HG03521 (cell line): ENCODE measurements around the gene CDH20.

Experiments used
- ATAC-seq: cut with Tn5 transposase; IDR thresholded peaks from one replicate; pipeline ENCODE4 v1.9.1; 2021; ENCODE audit warnings: mild to moderate bottlenecking, moderate library complexity; ENCODE audit not compliant: unreplicated experiment

The CDH20 gene

DNA sequence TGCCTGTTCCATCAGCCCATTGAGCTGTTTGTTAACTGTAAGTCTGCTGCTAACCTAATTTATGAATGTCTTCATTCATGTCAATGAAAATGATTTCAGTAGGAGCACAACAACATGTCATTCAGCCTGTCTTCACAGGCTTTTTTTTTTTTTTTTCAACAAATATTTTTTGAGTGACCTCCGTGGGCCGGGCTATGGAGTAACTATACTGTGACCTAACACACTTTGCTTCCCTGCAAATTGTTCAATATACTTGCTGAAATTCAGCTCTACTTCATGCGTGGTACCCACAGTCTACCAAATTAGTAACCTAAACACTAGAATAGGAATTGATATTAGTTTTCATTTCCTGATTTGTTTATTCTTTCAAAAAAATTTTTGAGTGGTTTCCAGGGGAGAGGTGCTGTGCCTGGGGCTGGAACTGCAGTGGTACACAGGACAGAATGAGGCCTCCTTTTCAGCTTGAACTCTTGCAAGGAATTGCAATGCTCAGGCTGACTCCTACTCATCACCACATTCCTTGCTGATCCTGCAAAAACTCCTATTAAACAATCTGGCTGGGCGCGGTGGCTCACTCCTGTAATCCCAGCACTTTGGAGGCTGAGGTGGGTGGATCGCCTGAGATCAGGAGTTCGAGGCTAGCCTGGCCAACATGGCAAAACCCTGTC lies 87.1 kb downstream of the CDH20 start:
- ATAC-seq, result no peak

GRCh38 chr18:61426492-61427053 lies 93.3 kb downstream of the CDH20 start:
- no peak for ATAC-seq

DNA sequence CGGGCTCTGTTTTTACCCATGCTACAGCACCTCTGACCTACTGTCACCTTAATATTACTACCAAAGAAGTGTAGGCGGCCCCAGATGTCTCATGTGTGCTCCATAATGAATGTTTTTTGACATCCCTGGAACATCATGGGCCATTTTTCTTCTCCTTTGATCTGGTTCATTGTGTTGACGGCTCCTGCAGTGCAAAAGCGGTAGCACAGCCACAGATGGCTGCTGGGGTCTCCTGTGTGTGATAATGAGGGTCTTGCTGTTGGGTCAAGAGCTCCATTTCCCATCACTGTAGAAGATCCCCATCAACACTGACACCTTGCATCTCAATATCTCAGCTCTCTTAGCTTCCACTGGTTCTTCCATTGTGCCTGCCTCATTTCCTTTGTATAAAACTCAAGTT lies 95.0 kb downstream of the CDH20 start:
- no peak for ATAC-seq

DNA sequence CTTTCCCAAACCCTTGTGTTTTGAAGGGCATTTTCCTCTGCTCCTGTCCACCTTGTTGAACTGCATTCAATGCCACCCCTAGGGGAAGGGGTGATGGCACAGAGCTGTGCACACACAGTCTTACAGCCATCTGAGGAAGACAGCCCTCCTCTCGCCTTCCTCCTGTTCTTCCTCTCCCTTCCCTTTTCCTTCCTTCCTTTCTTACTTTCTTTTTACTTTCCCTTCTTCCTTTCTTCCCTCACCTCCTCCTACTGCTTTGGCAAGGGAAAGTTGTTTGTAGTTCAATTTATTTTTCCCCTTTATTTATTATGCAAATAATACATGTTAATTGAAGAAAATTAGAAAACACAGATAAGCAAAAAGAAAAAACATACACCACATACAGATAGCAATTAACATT lies 99.4 kb downstream of the CDH20 start:
- no peak for ATAC-seq

GRCh38 chr18:61435064-61435652 lies 101.9 kb downstream of the CDH20 start:
- no peak for ATAC-seq

DNA sequence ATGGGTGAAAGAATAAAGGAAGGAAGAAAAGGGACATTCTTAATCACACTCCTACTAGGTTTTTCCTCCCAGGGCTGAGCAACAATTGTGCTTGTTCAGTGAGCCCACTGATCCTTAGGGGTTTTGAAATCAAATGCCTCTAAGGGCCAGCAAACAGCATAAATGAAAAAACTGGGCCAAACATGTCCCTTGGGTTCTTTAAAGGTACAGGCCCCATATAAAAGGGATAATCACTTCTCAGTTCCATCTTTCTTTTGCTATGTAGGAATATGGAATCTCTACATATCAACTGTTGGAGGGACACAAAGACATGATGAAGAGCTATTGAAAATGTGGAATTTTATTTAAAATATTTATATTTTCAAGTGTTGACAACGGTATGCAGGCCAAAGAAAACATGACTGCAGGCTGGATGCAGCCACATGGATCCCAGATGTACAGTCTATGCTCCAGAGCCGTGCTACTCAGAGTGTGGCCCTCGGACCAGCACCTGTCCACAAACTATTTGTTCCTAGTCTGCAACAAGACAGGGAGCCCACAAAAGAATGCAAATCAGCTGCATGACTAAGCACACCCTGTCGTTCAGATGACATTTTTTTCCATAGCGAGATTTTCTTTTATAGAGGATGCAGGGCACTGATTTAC lies 110.0 kb downstream of the CDH20 start:
- ATAC-seq, result no peak

- ATAC-seq, result peak; percentile 58
Observed at GRCh38 chr18:61448316-61448715, 115.1 kb downstream of the CDH20 start.

GRCh38 chr18:61459896-61460648 lies 126.8 kb downstream of the CDH20 start:
- no peak for ATAC-seq

GRCh38 chr18:61464551-61465142 lies 131.4 kb downstream of the CDH20 start:
- ATAC-seq, result no peak

- ATAC-seq, result no peak
Observed at GRCh38 chr18:61466736-61467135, 133.5 kb downstream of the CDH20 start.

- no peak for ATAC-seq
Observed at GRCh38 chr18:61470031-61470674, 136.9 kb downstream of the CDH20 start.

- ATAC-seq, result no peak
Observed at GRCh38 chr18:61471541-61471940, 138.3 kb downstream of the CDH20 start.

DNA sequence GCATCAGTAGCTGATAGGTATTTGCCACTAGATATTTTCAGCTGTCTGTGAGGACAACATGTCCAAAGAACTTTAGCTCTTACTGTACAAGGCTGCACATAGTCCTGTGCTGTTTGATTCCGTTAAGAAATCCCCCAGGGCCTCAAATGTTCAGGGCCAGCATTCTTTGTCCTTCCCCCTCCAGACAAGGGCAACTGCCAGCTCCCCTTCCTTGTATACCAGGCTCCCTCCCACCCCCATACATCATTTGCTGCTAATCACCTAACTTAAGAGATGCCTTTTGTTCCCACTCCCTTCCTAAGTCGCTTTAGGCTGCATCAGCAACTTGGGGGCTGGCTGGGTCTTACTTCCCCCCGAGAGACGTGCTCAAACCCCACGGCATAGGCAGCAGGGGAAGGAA lies 138.7 kb downstream of the CDH20 start:
- no peak for ATAC-seq

DNA sequence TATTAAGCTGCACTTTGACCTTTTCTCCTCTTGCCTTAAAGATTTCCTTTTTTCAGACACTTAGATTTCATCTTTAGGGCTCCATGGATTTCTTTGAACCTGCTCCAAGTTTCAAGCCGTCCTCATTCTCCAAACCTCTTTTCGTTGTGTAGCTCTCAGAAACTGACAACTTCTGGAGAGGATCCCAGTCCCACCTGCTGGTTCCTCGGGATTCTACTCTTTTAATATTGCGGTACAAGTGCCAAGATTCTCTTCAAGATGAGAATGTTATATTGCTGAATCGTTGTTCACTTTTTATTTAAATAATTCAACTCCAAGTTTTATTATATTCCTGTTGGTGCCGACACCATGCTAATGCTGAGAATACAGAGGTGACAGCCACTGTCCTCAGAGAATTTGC lies 141.1 kb downstream of the CDH20 start:
- no peak for ATAC-seq

DNA sequence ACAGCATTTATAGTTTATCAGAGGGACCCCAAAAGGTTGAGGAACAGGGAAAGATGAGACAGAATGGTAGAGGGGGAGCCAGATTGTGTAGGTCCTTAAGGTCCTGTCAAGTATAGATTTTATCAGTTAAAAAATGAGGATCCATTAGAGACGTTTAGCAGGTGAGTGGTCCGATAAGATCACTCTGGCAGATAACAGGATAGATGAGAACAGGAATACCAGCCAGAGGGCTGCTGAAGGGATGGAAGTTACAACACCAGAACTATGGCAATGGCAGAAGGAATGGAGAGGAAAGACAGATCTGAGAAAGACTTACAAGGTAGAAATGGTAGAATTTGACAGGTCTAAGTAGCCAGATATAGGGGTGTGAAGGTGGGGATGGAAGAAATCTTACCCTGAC lies 141.7 kb downstream of the CDH20 start:
- ATAC-seq, result no peak

GRCh38 chr18:61475931-61476330 lies 142.7 kb downstream of the CDH20 start:
- no peak for ATAC-seq

GRCh38 chr18:61489334-61489733 lies 156.1 kb downstream of the CDH20 start:
- ATAC-seq, result no peak

GRCh38 chr18:61496374-61496773 lies 163.1 kb downstream of the CDH20 start:
- no peak for ATAC-seq

DNA sequence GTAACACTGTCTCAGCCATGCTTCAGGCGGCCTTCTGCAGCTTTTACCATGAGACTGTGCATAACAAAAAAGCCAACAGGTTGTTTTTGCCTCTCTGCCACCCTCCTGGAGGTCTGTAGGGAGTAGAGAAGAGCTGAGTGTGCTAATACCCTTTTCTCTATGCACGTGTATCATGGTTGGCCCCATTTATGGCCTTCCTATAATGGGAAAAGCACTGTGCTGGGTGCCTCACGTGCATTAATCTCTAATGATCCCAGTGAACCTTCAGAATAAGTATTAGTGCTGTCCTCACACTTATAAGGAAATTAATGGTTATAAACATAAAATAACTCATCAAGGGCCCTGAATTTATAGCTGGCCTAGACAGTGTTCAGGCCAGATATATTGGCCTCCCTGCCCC lies 164.2 kb downstream of the CDH20 start:
- no peak for ATAC-seq

GRCh38 chr18:61502472-61502871 lies 169.2 kb downstream of the CDH20 start:
- no peak for ATAC-seq

- no peak for ATAC-seq
Observed at GRCh38 chr18:61503688-61504087, 170.5 kb downstream of the CDH20 start.
